K562 (cell line): ENCODE data around the gene ID1. TPM values are rescaled to one million over a fixed set of nuclear protein-coding genes. Genes with fewer than 3 reads are reported as not detected.

Source experiments
- CSDE1 ChIP-seq, 2 experiments: fragments of 450-650 bp; IDR thresholded peaks; 2 replicates each; pipeline ENCODE4 v1.6.1; 2016; ENCODE audit warnings: mild to moderate bottlenecking in 1 of 2
- EP400 ChIP-seq: fragments of 450-650 bp; IDR thresholded peaks from 2 replicates; pipeline ENCODE4 v1.6.1; 2017; ENCODE audit warnings: antibody characterized with exemption, mild to moderate bottlenecking, moderate library complexity
- JUND ChIP-seq, 2 experiments: IDR thresholded peaks; 2 replicates in 1 of 2; 3 replicates in 1 of 2; pipeline ENCODE4 v1.6.1; 2011; ENCODE audit warnings: borderline replicate concordance in 2 of 2, low read depth in 2 of 2, low read length in 2 of 2, improper control_type of control experiment in 1 of 2, missing biosample characterization in 1 of 2, missing genetic modification characterization in 1 of 2, missing genetic modification reagents in 1 of 2
- KAT7 ChIP-seq: sonication (generic); formaldehyde crosslinking; IDR thresholded peaks from 2 replicates; pipeline ENCODE4 v1.8.0; 2022; ENCODE audit warnings: missing genetic modification reagents, mild to moderate bottlenecking, borderline replicate concordance
- NFIC ChIP-seq: fragments of 450-650 bp; IDR thresholded peaks from 2 replicates; pipeline ENCODE4 v1.6.1; 2017; ENCODE audit warnings: mild to moderate bottlenecking, inconsistent platforms
- NR2C1 ChIP-seq, 2 experiments: fragments of 450-650 bp; IDR thresholded peaks; 2 replicates each; pipeline ENCODE4 v1.6.1; 2017; ENCODE audit warnings: mild to moderate bottlenecking in 2 of 2, antibody characterized with exemption in 1 of 2, inconsistent platforms in 1 of 2, missing compliant biosample characterization in 1 of 2, missing genetic modification characterization in 1 of 2
- POLR2AphosphoS5 ChIP-seq: IDR thresholded peaks from 2 replicates; pipeline ENCODE4 v1.6.1; 2011; ENCODE audit warnings: mild to moderate bottlenecking, low read depth, low read length, moderate library complexity; ENCODE audit not compliant: control insufficient read depth, insufficient read depth
- SRSF9 ChIP-seq: fragments of 200-400 bp; formaldehyde crosslinking; IDR thresholded peaks from 2 replicates; pipeline ENCODE4 v1.6.1; 2017; ENCODE audit warnings: low read depth, low read length, borderline replicate concordance
- TBP ChIP-seq: optimal IDR thresholded peaks from 2 replicates; pipeline ENCODE3; 2011; ENCODE audit warnings: low read depth, low read length, improper control_type of control experiment
- ZNF41 ChIP-seq: fragments of 250-450 bp; sonication (Bioruptor Pico); conservative IDR thresholded peaks from 2 replicates; pipeline ENCODE4 v1.4.0; 2020; ENCODE audit warnings: mild to moderate bottlenecking
- polyA plus RNA-seq, 8 experiments: library from polyadenylated mRNA; depleted of rRNA in 4 of 8; stranded (reverse) in 5 of 8; unstranded in 3 of 8; fragments of >200 nt; fragmentation: Nextera tagmentation in 2 of 8; fragmentation: Illumina TruSeq in 1 of 8; extraction: Ambion mirVana in 2 of 8; extraction: Trizol in 1 of 8; gene quantifications; 2 replicates each; pipeline versions ENCODE4 v1.2.1 to v1.2.3, GENCODE V29; 2011 to 2014; ENCODE audit warnings: inconsistent platforms in 1 of 8, missing spikeins in 1 of 8
- total RNA-seq, 7 experiments: library from RNA; depleted of rRNA in 6 of 7; stranded (reverse); fragments of >200 nt in 6 of 7; fragmentation: Illumina TruSeq in 2 of 7; extraction: Trizol in 2 of 7; gene quantifications; 2 replicates each; pipeline versions ENCODE4 v1.2.1 to v1.2.3, GENCODE V29; 2011 to 2021; ENCODE audit warnings: low replicate concordance in 1 of 7
- TF ChIP-seq, protein P1 (sequence below): fragments of 450-650 bp; IDR thresholded peaks from 2 replicates; pipeline ENCODE4 v1.6.1; 2017; ENCODE audit warnings: antibody characterized with exemption, mild to moderate bottlenecking
- TF ChIP-seq, protein P2 (sequence below): fragments of 250-450 bp; sonication (Bioruptor Pico); IDR thresholded peaks from 2 replicates; pipeline ENCODE4 v1.8.0; 2022; ENCODE audit warnings: inconsistent platforms
- TF ChIP-seq, protein P3 (sequence below): sonication (generic); formaldehyde crosslinking; IDR thresholded peaks from 2 replicates; pipeline ENCODE4 v1.8.0; 2022; ENCODE audit warnings: mild to moderate bottlenecking, missing genetic modification reagents
- TF ChIP-seq, protein P4 (sequence below): fragments of 450-650 bp; IDR thresholded peaks from 2 replicates; pipeline ENCODE4 v1.6.1; 2016

ID1 gene
- total and polyA plus RNA-seq, 9 of the 15 experiments (the other 6 are each of a cell fraction or from before 2014, with no cell fraction given): 1.4 to 358 (median 65.0) TPM

DNA sequence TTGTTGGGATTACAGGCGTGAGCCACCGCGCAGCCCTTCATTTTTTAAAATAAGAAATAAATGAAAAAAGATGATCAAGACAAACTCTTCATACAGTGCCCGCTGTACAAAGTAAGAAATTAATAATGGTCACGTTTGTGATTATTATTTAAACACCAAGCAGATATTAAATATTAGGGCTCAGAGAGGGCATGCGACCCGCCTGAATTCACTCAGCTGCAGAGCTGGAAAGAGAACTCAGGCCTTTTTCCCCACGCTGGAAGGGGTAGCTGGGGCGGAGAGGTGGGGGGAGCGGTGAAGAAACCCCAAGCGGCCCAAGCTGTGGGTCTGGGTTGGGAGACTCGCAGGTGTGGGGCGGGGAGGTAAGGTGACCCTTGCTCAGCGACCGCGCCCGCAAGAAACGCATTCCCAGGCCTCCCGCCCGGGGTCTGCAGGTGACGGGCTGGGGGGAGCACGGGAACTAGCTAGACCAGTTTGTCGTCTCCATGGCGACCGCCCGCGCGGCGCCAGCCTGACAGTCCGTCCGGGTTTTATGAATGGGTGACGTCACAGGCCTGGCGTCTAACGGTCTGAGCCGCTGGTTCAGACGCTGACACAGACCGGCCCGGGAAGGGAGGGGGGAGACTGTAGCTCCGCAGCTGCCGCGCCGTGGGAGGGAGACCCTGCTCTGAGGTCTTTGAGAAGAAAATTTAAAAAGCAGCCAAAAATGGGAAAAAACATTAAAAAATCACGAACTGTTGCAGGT is 1.1 kb upstream of the ID1 start (continued):
- TF ChIP-seq, protein P1, sequence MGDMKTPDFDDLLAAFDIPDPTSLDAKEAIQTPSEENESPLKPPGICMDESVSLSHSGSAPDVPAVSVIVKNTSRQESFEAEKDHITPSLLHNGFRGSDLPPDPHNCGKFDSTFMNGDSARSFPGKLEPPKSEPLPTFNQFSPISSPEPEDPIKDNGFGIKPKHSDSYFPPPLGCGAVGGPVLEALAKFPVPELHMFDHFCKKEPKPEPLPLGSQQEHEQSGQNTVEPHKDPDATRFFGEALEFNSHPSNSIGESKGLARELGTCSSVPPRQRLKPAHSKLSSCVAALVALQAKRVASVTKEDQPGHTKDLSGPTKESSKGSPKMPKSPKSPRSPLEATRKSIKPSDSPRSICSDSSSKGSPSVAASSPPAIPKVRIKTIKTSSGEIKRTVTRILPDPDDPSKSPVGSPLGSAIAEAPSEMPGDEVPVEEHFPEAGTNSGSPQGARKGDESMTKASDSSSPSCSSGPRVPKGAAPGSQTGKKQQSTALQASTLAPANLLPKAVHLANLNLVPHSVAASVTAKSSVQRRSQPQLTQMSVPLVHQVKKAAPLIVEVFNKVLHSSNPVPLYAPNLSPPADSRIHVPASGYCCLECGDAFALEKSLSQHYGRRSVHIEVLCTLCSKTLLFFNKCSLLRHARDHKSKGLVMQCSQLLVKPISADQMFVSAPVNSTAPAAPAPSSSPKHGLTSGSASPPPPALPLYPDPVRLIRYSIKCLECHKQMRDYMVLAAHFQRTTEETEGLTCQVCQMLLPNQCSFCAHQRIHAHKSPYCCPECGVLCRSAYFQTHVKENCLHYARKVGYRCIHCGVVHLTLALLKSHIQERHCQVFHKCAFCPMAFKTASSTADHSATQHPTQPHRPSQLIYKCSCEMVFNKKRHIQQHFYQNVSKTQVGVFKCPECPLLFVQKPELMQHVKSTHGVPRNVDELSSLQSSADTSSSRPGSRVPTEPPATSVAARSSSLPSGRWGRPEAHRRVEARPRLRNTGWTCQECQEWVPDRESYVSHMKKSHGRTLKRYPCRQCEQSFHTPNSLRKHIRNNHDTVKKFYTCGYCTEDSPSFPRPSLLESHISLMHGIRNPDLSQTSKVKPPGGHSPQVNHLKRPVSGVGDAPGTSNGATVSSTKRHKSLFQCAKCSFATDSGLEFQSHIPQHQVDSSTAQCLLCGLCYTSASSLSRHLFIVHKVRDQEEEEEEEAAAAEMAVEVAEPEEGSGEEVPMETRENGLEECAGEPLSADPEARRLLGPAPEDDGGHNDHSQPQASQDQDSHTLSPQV: 0 out of 2 replicates have a peak, but pooled peaks have one; percentile 50
- TF ChIP-seq TBP (peak; percentile 77), CSDE1 (IDR thresholded peaks at IDR 0.05) (peak in 1 of 2 experiments; percentile 86; a peak in 2 of 4 replicates), POLR2AphosphoS5 (peak; percentile 66; the same call in 1 of the 2 replicates), JUND (IDR thresholded peaks at IDR 0.05; ENCODE audit: borderline replicate concordance, low read depth, low read length) (peak; percentile 97), JUND (tag; IDR thresholded peaks at IDR 0.05; ENCODE audit: borderline replicate concordance, low read depth, low read length) (peak; percentile 95; the same call in 2 of the 3 replicates), ZNF41 (CRISPR knock-in tag) (no peak), NFIC (0 out of 2 replicates have a peak, but pooled peaks have one; percentile 5), SRSF9 (no peak), NR2C1 (IDR thresholded peaks at IDR 0.05) (peak; percentile 24; the same call in 1 of the 2 replicates), NR2C1 (tag; IDR thresholded peaks at IDR 0.05) (no peak), KAT7 (CRISPR knock-in tag) (0 out of 2 replicates have a peak, but pooled peaks have one; percentile 42), EP400 (peak; percentile 53)
- TF ChIP-seq, protein P2, sequence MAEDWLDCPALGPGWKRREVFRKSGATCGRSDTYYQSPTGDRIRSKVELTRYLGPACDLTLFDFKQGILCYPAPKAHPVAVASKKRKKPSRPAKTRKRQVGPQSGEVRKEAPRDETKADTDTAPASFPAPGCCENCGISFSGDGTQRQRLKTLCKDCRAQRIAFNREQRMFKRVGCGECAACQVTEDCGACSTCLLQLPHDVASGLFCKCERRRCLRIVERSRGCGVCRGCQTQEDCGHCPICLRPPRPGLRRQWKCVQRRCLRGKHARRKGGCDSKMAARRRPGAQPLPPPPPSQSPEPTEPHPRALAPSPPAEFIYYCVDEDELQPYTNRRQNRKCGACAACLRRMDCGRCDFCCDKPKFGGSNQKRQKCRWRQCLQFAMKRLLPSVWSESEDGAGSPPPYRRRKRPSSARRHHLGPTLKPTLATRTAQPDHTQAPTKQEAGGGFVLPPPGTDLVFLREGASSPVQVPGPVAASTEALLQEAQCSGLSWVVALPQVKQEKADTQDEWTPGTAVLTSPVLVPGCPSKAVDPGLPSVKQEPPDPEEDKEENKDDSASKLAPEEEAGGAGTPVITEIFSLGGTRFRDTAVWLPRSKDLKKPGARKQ (CRISPR knock-in tag): 0 out of 2 replicates have a peak, but pooled peaks have one; percentile 26
- TF ChIP-seq, protein P3, sequence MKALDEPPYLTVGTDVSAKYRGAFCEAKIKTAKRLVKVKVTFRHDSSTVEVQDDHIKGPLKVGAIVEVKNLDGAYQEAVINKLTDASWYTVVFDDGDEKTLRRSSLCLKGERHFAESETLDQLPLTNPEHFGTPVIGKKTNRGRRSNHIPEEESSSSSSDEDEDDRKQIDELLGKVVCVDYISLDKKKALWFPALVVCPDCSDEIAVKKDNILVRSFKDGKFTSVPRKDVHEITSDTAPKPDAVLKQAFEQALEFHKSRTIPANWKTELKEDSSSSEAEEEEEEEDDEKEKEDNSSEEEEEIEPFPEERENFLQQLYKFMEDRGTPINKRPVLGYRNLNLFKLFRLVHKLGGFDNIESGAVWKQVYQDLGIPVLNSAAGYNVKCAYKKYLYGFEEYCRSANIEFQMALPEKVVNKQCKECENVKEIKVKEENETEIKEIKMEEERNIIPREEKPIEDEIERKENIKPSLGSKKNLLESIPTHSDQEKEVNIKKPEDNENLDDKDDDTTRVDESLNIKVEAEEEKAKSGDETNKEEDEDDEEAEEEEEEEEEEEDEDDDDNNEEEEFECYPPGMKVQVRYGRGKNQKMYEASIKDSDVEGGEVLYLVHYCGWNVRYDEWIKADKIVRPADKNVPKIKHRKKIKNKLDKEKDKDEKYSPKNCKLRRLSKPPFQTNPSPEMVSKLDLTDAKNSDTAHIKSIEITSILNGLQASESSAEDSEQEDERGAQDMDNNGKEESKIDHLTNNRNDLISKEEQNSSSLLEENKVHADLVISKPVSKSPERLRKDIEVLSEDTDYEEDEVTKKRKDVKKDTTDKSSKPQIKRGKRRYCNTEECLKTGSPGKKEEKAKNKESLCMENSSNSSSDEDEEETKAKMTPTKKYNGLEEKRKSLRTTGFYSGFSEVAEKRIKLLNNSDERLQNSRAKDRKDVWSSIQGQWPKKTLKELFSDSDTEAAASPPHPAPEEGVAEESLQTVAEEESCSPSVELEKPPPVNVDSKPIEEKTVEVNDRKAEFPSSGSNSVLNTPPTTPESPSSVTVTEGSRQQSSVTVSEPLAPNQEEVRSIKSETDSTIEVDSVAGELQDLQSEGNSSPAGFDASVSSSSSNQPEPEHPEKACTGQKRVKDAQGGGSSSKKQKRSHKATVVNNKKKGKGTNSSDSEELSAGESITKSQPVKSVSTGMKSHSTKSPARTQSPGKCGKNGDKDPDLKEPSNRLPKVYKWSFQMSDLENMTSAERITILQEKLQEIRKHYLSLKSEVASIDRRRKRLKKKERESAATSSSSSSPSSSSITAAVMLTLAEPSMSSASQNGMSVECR (CRISPR knock-in tag): 0 out of 2 replicates have a peak, but pooled peaks have one; percentile 39
- TF ChIP-seq, protein P4, sequence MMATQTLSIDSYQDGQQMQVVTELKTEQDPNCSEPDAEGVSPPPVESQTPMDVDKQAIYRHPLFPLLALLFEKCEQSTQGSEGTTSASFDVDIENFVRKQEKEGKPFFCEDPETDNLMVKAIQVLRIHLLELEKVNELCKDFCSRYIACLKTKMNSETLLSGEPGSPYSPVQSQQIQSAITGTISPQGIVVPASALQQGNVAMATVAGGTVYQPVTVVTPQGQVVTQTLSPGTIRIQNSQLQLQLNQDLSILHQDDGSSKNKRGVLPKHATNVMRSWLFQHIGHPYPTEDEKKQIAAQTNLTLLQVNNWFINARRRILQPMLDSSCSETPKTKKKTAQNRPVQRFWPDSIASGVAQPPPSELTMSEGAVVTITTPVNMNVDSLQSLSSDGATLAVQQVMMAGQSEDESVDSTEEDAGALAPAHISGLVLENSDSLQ: peak; percentile 92
